H9 (cell line): ENCODE results near the gene AKIP1. TPM values are rescaled to one million over a fixed set of nuclear protein-coding genes. Genes with fewer than 3 reads are reported as not detected.
A peak's percentile ranks its signal among the peaks of the same experiment; 100 is the strongest.

Experiments used
- DNase-seq: peaks from one replicate; pipeline ENCODE4 v3.0.0-alpha.2; 2017
- H2AFZ ChIP-seq: one replicate; pipeline ENCODE4 v1.6.1; 2013; ENCODE audit warnings: mild to moderate bottlenecking, low read length, control low read depth, moderate library complexity
- H2AK5ac ChIP-seq: 2 replicates; pipeline ENCODE4 v1.6.1; 2013; ENCODE audit warnings: low read length, control low read depth, mixed read lengths; ENCODE audit not compliant: insufficient read length
- H2BK120ac ChIP-seq: one replicate; pipeline ENCODE4 v1.6.1; 2013; ENCODE audit warnings: low read depth, mild to moderate bottlenecking, low read length, control low read depth, inconsistent platforms; ENCODE audit not compliant: poor library complexity, severe bottlenecking
- H2BK12ac ChIP-seq: 2 replicates; pipeline ENCODE4 v1.6.1; 2013; ENCODE audit warnings: low read length, control low read depth, mixed read lengths, low read depth; ENCODE audit not compliant: insufficient read length
- H2BK15ac ChIP-seq: 2 replicates; pipeline ENCODE4 v1.6.1; 2013; ENCODE audit warnings: low read depth, low read length, control low read depth
- H2BK20ac ChIP-seq: one replicate; pipeline ENCODE4 v1.6.1; 2013; ENCODE audit warnings: low read depth, mild to moderate bottlenecking, low read length, control low read depth, inconsistent platforms; ENCODE audit not compliant: poor library complexity, severe bottlenecking
- H2BK5ac ChIP-seq: 2 replicates; pipeline ENCODE4 v1.6.1; 2013; ENCODE audit warnings: low read length, control low read depth, mixed read lengths; ENCODE audit not compliant: insufficient read length
- H3K14ac ChIP-seq: 2 replicates; pipeline ENCODE4 v1.6.1; 2013; ENCODE audit warnings: low read length, control low read depth; ENCODE audit not compliant: insufficient read depth
- H3K18ac ChIP-seq: 2 replicates; pipeline ENCODE4 v1.6.1; 2013; ENCODE audit warnings: low read depth, mild to moderate bottlenecking, mixed read lengths, low read length, control low read depth; ENCODE audit not compliant: insufficient read length
- H3K23ac ChIP-seq: 2 replicates; pipeline ENCODE4 v1.6.1; 2013; ENCODE audit warnings: low read length, control low read depth, mixed read lengths, low read depth; ENCODE audit not compliant: insufficient read length
- H3K23me2 ChIP-seq: 2 replicates; pipeline ENCODE4 v1.6.1; 2013; ENCODE audit warnings: low read depth, mild to moderate bottlenecking, mixed read lengths, low read length, control low read depth; ENCODE audit not compliant: insufficient read length, poor library complexity, severe bottlenecking
- H3K27ac ChIP-seq: 2 replicates; pipeline ENCODE4 v1.5.1; 2013; ENCODE audit warnings: low read length, control low read depth, mixed read lengths, low read depth; ENCODE audit not compliant: insufficient read length
- H3K27me3 ChIP-seq: 2 replicates; pipeline ENCODE4 v1.6.1; 2013; ENCODE audit warnings: low read length, control low read depth, inconsistent platforms; ENCODE audit not compliant: insufficient read depth
- H3K4ac ChIP-seq: 2 replicates; pipeline ENCODE4 v1.6.1; 2013; ENCODE audit warnings: low read depth, mild to moderate bottlenecking, control low read depth, inconsistent platforms, low read length, moderate library complexity
- H3K4me1 ChIP-seq: 2 replicates; pipeline ENCODE4 v1.6.1; 2013; ENCODE audit warnings: low read length, control low read depth, inconsistent platforms; ENCODE audit not compliant: insufficient read depth
- H3K4me2 ChIP-seq: 2 replicates; pipeline ENCODE4 v1.6.1; 2013; ENCODE audit warnings: low read length, control low read depth, mixed read lengths; ENCODE audit not compliant: insufficient read length, insufficient read depth
- H3K56ac ChIP-seq: 2 replicates; pipeline ENCODE4 v1.6.1; 2013; ENCODE audit warnings: low read depth, mild to moderate bottlenecking, mixed read lengths, low read length, control low read depth; ENCODE audit not compliant: insufficient read length
- H3K79me1 ChIP-seq: 2 replicates; pipeline ENCODE4 v1.6.1; 2013; ENCODE audit warnings: low read depth, mild to moderate bottlenecking, moderate library complexity, low read length, control low read depth, inconsistent platforms; ENCODE audit not compliant: insufficient read depth, poor library complexity, severe bottlenecking
- H3K79me2 ChIP-seq: 2 replicates; pipeline ENCODE4 v1.6.1; 2013; ENCODE audit warnings: low read length, control low read depth, inconsistent platforms; ENCODE audit not compliant: insufficient read depth
- H3K9ac ChIP-seq: 2 replicates; pipeline ENCODE4 v1.6.1; 2013; ENCODE audit warnings: low read length, control low read depth, mixed read lengths; ENCODE audit not compliant: insufficient read length; ENCODE audit errors: extremely low read depth
- H3K9me3 ChIP-seq: one replicate; pipeline ENCODE4 v1.6.1; 2013; ENCODE audit warnings: low read depth, low read length, inconsistent platforms; ENCODE audit not compliant: control insufficient read depth
- H3T11ph ChIP-seq: one replicate; pipeline ENCODE4 v1.6.1; 2013; ENCODE audit warnings: mild to moderate bottlenecking, low read length, control low read depth, inconsistent platforms
- H4K20me1 ChIP-seq: one replicate; pipeline ENCODE4 v1.6.1; 2013; ENCODE audit not compliant: control insufficient read depth, insufficient read length, insufficient read depth
- H4K5ac ChIP-seq: 2 replicates; pipeline ENCODE4 v1.6.1; 2013; ENCODE audit warnings: low read depth, mild to moderate bottlenecking, mixed read lengths, low read length, control low read depth; ENCODE audit not compliant: insufficient read length
- H4K8ac ChIP-seq: replicated peaks from 2 replicates; pipeline ENCODE4 v1.6.1; 2013; ENCODE audit warnings: low read length, control low read depth, mixed read lengths, low read depth; ENCODE audit not compliant: insufficient read length
- H4K91ac ChIP-seq: 2 replicates; pipeline ENCODE4 v1.6.1; 2013; ENCODE audit warnings: low read depth, mild to moderate bottlenecking, moderate library complexity, mixed read lengths, low read length, control low read depth; ENCODE audit not compliant: insufficient read length
- H3K27ac Mint-ChIP-seq, 3 experiments: 2 replicates in 2 of 3; 3 replicates in 1 of 3; pipeline ENCODE4 v1.8.0; 2020 to 2021; ENCODE audit warnings: mixed read lengths in 3 of 3, mild to moderate bottlenecking in 1 of 3, moderate library complexity in 1 of 3
- H3K27me3 Mint-ChIP-seq: 2 replicates; pipeline ENCODE4 v1.8.0; 2021; ENCODE audit warnings: low read depth, mild to moderate bottlenecking, moderate library complexity, mixed read lengths
- H3K36me3 Mint-ChIP-seq, 3 experiments: 2 replicates in 2 of 3; 3 replicates in 1 of 3; pipeline ENCODE4 v1.8.0; 2020 to 2021; ENCODE audit warnings: low read depth in 3 of 3, mixed read lengths in 3 of 3; ENCODE audit not compliant: insufficient read depth in 1 of 3
- H3K4me1 Mint-ChIP-seq, 2 experiments: 2 replicates each; pipeline ENCODE4 v1.8.0; 2020; ENCODE audit warnings: mixed read lengths in 2 of 2
- H3K4me3 Mint-ChIP-seq, 2 experiments: 2 replicates in 1 of 2; 3 replicates in 1 of 2; pipeline ENCODE4 v1.8.0; 2020 to 2021; ENCODE audit warnings: mild to moderate bottlenecking in 2 of 2, mixed read lengths in 2 of 2, moderate library complexity in 1 of 2
- H3K9me3 Mint-ChIP-seq, 2 experiments: 2 replicates in 1 of 2; 3 replicates in 1 of 2; pipeline ENCODE4 v1.8.0; 2020; ENCODE audit warnings: mild to moderate bottlenecking in 2 of 2, mixed read lengths in 2 of 2, moderate library complexity in 1 of 2
- CTCF ChIP-seq: fragments of 200-600 bp; sonication (generic); conservative IDR thresholded peaks from 3 replicates; pipeline ENCODE4 v1.8.0; 2021; ENCODE audit warnings: antibody characterized with exemption, mild to moderate bottlenecking
- WGBS: extraction: QIAGEN DNeasy Blood & Tissue Kit; methylation state at CpG from one replicate; pipeline ENCODE4 v1.1.7; 2013; ENCODE audit warnings: missing lambda C conversion rate, low lambda C conversion rate, mixed read lengths; ENCODE audit not compliant: insufficient read length; ENCODE audit errors: extremely low coverage; 5-methylcytosine and 5-hydroxymethylcytosine counted together
- total RNA-seq: library from RNA; stranded (reverse); gene quantifications from 2 replicates; pipeline ENCODE4 v1.2.1, GENCODE V29; 2021

Gene AKIP1
- total RNA-seq, 1 experiment from 2014 or later: 21.0 TPM

DNA sequence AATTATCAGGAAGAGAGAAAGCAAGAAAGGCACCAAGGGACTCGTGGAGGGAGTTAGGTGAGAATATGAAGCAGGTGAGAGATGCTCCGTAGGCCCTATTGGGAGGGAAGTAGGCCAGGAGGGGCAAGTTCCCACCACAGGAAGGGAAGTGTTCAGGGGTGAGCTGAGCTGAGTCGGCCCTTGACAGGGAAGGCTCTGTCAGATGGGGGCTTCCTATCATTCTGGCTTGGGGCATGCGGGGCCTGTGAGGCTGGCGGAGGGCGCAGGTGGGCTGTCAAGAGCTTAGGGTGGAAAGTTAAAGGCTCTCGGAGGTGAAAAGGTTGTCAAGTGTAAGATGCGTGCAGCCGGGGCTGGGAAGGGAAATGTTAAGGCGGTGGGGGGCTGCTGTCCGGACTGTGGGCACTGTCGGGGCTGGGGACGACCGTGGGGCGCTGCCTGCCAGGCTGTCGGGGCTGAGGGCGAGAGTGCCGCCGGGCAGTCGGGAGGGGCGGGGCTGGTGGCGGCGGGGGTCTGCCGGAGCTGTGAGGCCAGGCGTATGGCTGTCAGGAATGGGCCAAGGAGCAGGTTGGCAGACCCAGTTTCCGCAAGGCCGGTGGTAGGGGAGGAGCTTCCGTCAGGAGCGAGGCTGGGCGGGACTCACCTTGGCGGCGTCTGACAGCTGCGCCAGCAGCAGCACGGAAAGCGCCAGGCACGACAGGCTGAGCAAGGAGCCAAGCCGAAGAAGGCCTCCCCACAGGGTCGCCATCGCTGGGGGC lies 52.8 kb downstream of the AKIP1 start:
- peak; percentile 91 for DNase-seq
- no peak overlapping the region for H4K5ac ChIP-seq
- peak overlapping the region; percentile 92 to 96 for H3K4me3 Mint-ChIP-seq
- H2BK15ac ChIP-seq: no peak overlapping the region
- H2BK12ac ChIP-seq: no peak overlapping the region
- no peaks in the 10 kb centered on the region for H3K4me1 ChIP-seq
- H4K20me1 ChIP-seq: no peaks in the 10 kb centered on the region
- peak overlapping the region in 2 of 3 experiments; percentile 34 to 90; a peak in 4 of 7 replicates for H3K27ac Mint-ChIP-seq
- no peak overlapping the region for H3K27ac ChIP-seq
- H3K4me1 Mint-ChIP-seq: peaks cover 13 to 16% of the 10 kb centered on the region in 2 experiments
- H3K79me1 ChIP-seq: no peaks in the 10 kb centered on the region
- no peak for TF ChIP-seq CTCF
- no CpG with 5 or more reads among the region's 39 CpGs for WGBS
- no peak overlapping the region for H3K56ac ChIP-seq
- H3K36me3 Mint-ChIP-seq: no peaks in the 10 kb centered on the region
- 0 out of 2 replicates have a peak, but pooled peaks cover 1% of the 10 kb centered on the region for H3K79me2 ChIP-seq
- peak overlapping the region; percentile 70 for H3K4me2 ChIP-seq
- H3K18ac ChIP-seq: no peak overlapping the region
- no peak overlapping the region for H3T11ph ChIP-seq
- H4K8ac ChIP-seq: no peak overlapping the region
- H2AK5ac ChIP-seq: no peak overlapping the region
- no peak overlapping the region for H3K23ac ChIP-seq
- H2AFZ ChIP-seq: no peak overlapping the region
- no peak overlapping the region for H3K9ac ChIP-seq
- no peaks in the 10 kb centered on the region for H3K27me3 ChIP-seq
- H3K23me2 ChIP-seq: peaks cover 7% of the 10 kb centered on the region
- H2BK120ac ChIP-seq: no peak overlapping the region
- no peak overlapping the region for H3K14ac ChIP-seq
- H3K27me3 Mint-ChIP-seq: no peaks in the 10 kb centered on the region
- no peak overlapping the region for H3K4ac ChIP-seq
- H3K9me3 Mint-ChIP-seq: peaks cover 0 to 2% of the 10 kb centered on the region in 2 experiments; a peak in 1 of 5 replicates
- H3K9me3 ChIP-seq: no peaks in the 10 kb centered on the region
- H2BK5ac ChIP-seq: no peak overlapping the region
- no peak overlapping the region for H4K91ac ChIP-seq
- H2BK20ac ChIP-seq: no peak overlapping the region
